Gastroesophageal sphincter (tissue), 4 donors: Measurements from ENCODE around the gene PLAC8. TPM values are rescaled to one million over a fixed set of nuclear protein-coding genes. Genes with fewer than 3 reads are reported as not detected.
"Not testable (repeated sequence)": the region's sequence is repeated elsewhere in the genome, so short reads cannot be mapped to it uniquely, and the experiment has no call there.

Experiments used
- ATAC-seq: fragments of 150-250 bp; one replicate; pipeline ENCODE4 v1.9.1; 2016; ENCODE audit warnings: mild to moderate bottlenecking, moderate library complexity
- H3K27ac ChIP-seq, 4 donors: fragments of 200-600 bp; sonication (generic) in 3 of 4; 1 replicate in 3 of 4; 2 replicates in 1 of 4; pipeline ENCODE4 v1.5.1; 2016 to 2019
- H3K27me3 ChIP-seq: fragments of 200-600 bp; sonication (generic); one replicate; pipeline ENCODE4 v1.5.1; 2019
- H3K36me3 ChIP-seq, 2 donors: fragments of 200-600 bp; sonication (generic); one replicate each; pipeline ENCODE4 v1.5.1; 2019; ENCODE audit warnings: control low read depth in 1 of 2
- H3K4me1 ChIP-seq, 3 donors: fragments of 200-600 bp; sonication (generic); 1 replicate in 2 of 3; 2 replicates in 1 of 3; pipeline ENCODE4 v1.5.1; 2016 to 2019; ENCODE audit warnings: control low read depth in 2 of 3
- H3K4me3 ChIP-seq, 2 donors: fragments of 200-600 bp; sonication (generic); one replicate each; pipeline ENCODE4 v1.5.1; 2019; ENCODE audit warnings: mild to moderate bottlenecking in 1 of 2, moderate library complexity in 1 of 2
- H3K9me3 ChIP-seq, 3 donors: fragments of 200-600 bp; sonication (generic); one replicate each; pipeline ENCODE4 v1.5.1; 2017 to 2019; ENCODE audit warnings: control low read depth in 2 of 3
- CTCF ChIP-seq, 4 experiments: fragments of 200-600 bp in 2 of 4; fragments of 450-650 bp in 2 of 4; sonication (generic) in 1 of 4; IDR thresholded peaks; one replicate each; pipeline ENCODE4 v1.5.1; 2017 to 2019; ENCODE audit warnings: antibody characterized with exemption in 4 of 4, mild to moderate bottlenecking in 2 of 4, moderate library complexity in 2 of 4
- EP300 ChIP-seq: sonication (generic); formaldehyde crosslinking; IDR thresholded peaks from one replicate; pipeline ENCODE4 v1.6.1; 2017; ENCODE audit warnings: antibody characterized with exemption, mild to moderate bottlenecking
- POLR2A ChIP-seq, 2 donors: fragments of 450-650 bp; IDR thresholded peaks; one replicate each; pipeline ENCODE4 v1.6.1; 2017; ENCODE audit warnings: antibody characterized with exemption in 2 of 2, mild to moderate bottlenecking in 2 of 2, moderate library complexity in 1 of 2
- POLR2AphosphoS5 ChIP-seq: sonication (generic); formaldehyde crosslinking; IDR thresholded peaks from one replicate; pipeline ENCODE4 v1.6.1; 2017; ENCODE audit warnings: antibody characterized with exemption
- WGBS, 2 donors: methylation state at CpG; one replicate each; pipeline ENCODE4 v1.1.5; 2018; ENCODE audit warnings: low coverage in 1 of 2; 5-methylcytosine and 5-hydroxymethylcytosine counted together
- total RNA-seq, 4 donors: library from RNA; depleted of rRNA; stranded (reverse); fragments of >200 nt; gene quantifications; one replicate each; pipeline ENCODE4 v1.1.0, GENCODE V29; 2016

PLAC8 gene
- total RNA-seq, 4 donors from 2014 or later, result 2.0 to 32.0 (median 2.6) TPM; not detected in 1

GRCh38 chr4:83054928-83055327, 59.6 kb downstream of the PLAC8 start:
- no peaks in the 10 kb centered on the region for H3K27me3 ChIP-seq
- H3K27ac ChIP-seq, result no peak overlapping the region
- H3K4me3 ChIP-seq, result no peak overlapping the region
- H3K36me3 ChIP-seq, result peaks cover 0 to 93% of the 10 kb centered on the region in 2 donors
- no peaks in the 10 kb centered on the region for H3K9me3 ChIP-seq
- no peak for ATAC-seq
- peak in 1 of 4 experiments; percentile 15 for TF ChIP-seq CTCF (IDR thresholded peaks at IDR 0.05)
- TF ChIP-seq POLR2A (IDR thresholded peaks at IDR 0.05), result no peak
- no peaks in the 10 kb centered on the region for H3K4me1 ChIP-seq

DNA sequence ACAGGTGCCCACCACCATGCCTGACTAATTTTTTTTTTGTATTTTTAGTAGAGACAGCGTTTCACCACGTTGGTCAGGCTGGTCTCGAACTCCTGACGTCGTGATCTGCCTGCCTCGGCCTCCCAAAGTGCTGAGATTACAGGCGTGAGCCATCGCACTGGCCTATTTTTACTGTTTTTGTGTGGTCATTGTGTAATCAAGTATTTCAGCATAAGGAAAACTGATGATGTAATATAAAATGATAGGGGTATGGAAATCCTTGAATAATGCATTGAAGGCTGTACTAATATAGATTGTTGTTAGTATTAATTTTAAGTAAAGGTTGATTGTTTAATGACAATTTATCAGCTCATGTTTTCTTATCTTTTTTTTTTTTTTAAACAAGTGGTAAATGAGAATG, 65.7 kb downstream of the PLAC8 start:
- not testable (repeated sequence) for H3K9me3 ChIP-seq, H3K4me1 ChIP-seq, H3K27ac ChIP-seq, ATAC-seq, H3K4me3 ChIP-seq, H3K27me3 ChIP-seq
- H3K36me3 ChIP-seq, result peaks cover 0 to 48% of the 10 kb centered on the region in 2 donors
- WGBS, 2 donors, result 91 to 93% methylated on average over 7 to 8 of the region's 8 CpGs

- Histone ChIP-seq H3K27me3 (no peaks in the 10 kb centered on the region), H3K36me3 (peaks cover 0 to 29% of the 10 kb centered on the region in 2 donors), H3K4me3 (no peak overlapping the region), H3K9me3 (no peaks in the 10 kb centered on the region), H3K4me1 (peaks cover 0 to 13% (median 0%) of the 10 kb centered on the region in 3 donors), H3K27ac (no peak overlapping the region)
- 84 to 85% methylated on average over 7 to 8 of the region's 8 CpGs for WGBS, 2 donors
- no peak for ATAC-seq
- TF ChIP-seq CTCF (IDR thresholded peaks at IDR 0.05), result no peak
- TF ChIP-seq EP300, result no peak
- no peak for TF ChIP-seq POLR2AphosphoS5
- no peak for TF ChIP-seq POLR2A (IDR thresholded peaks at IDR 0.05)
Observed at GRCh38 chr4:83046693-83047473, 67.6 kb downstream of the PLAC8 start.

- Histone ChIP-seq H3K27me3 (no peaks in the 10 kb centered on the region), H3K27ac (no peak overlapping the region), H3K9me3 (no peaks in the 10 kb centered on the region), H3K4me3 (no peak overlapping the region), H3K4me1 (peaks cover 0 to 13% (median 0%) of the 10 kb centered on the region in 3 donors), H3K36me3 (no peaks in the 10 kb centered on the region)
- WGBS, 2 donors, result 84 to 91% methylated on average over 3 to 11 of the region's 14 CpGs
- no peak for TF ChIP-seq POLR2AphosphoS5
- no peak for TF ChIP-seq POLR2A (IDR thresholded peaks at IDR 0.05)
- no peak for TF ChIP-seq CTCF (IDR thresholded peaks at IDR 0.05)
- TF ChIP-seq EP300, result no peak
- ATAC-seq, result peak; percentile 43
Observed at GRCh38 chr4:83043801-83044407, 70.6 kb downstream of the PLAC8 start.

GRCh38 chr4:83043157-83043556, 71.4 kb downstream of the PLAC8 start:
- ATAC-seq, result not testable (repeated sequence)

DNA sequence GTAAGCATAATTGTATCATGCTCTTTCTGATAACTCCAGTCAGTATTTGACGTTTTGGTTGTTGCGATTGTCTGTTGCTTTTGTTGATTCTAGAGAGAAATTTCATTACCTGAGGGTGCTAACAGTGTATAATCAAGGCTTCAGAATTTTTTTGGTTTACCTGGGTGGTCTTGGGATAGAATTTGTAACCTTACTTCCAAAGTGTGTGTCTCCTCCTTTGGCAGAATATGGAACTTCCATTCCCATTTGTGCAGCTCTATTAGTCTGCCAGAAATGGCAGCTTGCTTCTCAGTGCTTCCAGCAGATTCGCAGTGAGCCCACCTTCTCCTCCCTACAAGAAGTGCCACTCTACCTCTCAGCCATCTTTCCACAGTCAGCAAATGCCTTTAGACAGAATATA, 74.3 kb downstream of the PLAC8 start:
- Histone ChIP-seq H3K27me3 (no peaks in the 10 kb centered on the region), H3K4me1 (peaks cover 10 to 42% (median 14%) of the 10 kb centered on the region in 3 donors)

More at GRCh38 chr4:83043157-83043556, 71.4 kb downstream of the PLAC8 start:
- WGBS, 2 donors, result 90 to 100% methylated on average over 2 of the region's 2 CpGs
- H3K36me3 ChIP-seq, H3K4me3 ChIP-seq, H3K27me3 ChIP-seq, H3K9me3 ChIP-seq, H3K27ac ChIP-seq: not testable (repeated sequence)
- H3K4me1 ChIP-seq, result peaks cover 0 to 14% (median 0%) of the 10 kb centered on the region in 3 donors

More for the DNA sequence above, 74.3 kb downstream of the PLAC8 start:
- H3K9me3 ChIP-seq, result no peaks in the 10 kb centered on the region
- H3K36me3 ChIP-seq, result no peaks in the 10 kb centered on the region
- no peak overlapping the region for H3K27ac ChIP-seq
- no peak for ATAC-seq
- 82 to 86% methylated on average over 1 to 3 of the region's 3 CpGs for WGBS, 2 donors
- no peak overlapping the region for H3K4me3 ChIP-seq
- TF ChIP-seq POLR2AphosphoS5, result no peak
- no peak for TF ChIP-seq POLR2A (IDR thresholded peaks at IDR 0.05)
- no peak for TF ChIP-seq CTCF (IDR thresholded peaks at IDR 0.05)
- no peak for TF ChIP-seq EP300
